Endothelial cell of umbilical vein (primary cell): ENCODE data around the gene LIN54. TPM values are rescaled to one million over a fixed set of nuclear protein-coding genes. Genes with fewer than 3 reads are reported as not detected.
A peak's percentile ranks its signal among the peaks of the same experiment; 100 is the strongest.

Source experiments
- BruUV-seq: library from RNA; stranded (reverse); fragments of 400-500 nt; replicated peaks from 2 replicates; lab custom pipeline; 2021; lab: Mats Ljungman, UMichigan
- CTCF ChIA-PET: fragments of 300-600, 350-600 bp; sonication (Branson Sonifier 250); formaldehyde crosslinking; loops from one replicate; lab custom pipeline; 2021; ENCODE audit warnings: antibody characterized with exemption, inconsistent platforms; lab: Charles Lee
- POLR2A ChIA-PET: fragments of 300-600, 350-600 bp; sonication (Branson Sonifier 250); formaldehyde crosslinking; loops from one replicate; lab custom pipeline; 2021; ENCODE audit warnings: antibody characterized with exemption, inconsistent platforms; lab: Charles Lee
- DNase-seq: peaks from one replicate; pipeline ENCODE4 v3.0.0-alpha.2; 2011; ENCODE audit warnings: low read depth, low spot score
- FAIRE-seq: peaks from 2 replicates; lab custom pipeline; 2011; peaks lifted over from hg19 to GRCh38; lab: Jason Lieb, UNC
- H2AFZ ChIP-seq: 2 replicates; pipeline ENCODE4 v1.6.0; 2012; ENCODE audit warnings: low read depth, low read length, control low read depth, inconsistent platforms
- H3K27ac ChIP-seq: 2 replicates; pipeline ENCODE4 v1.5.1; 2011; ENCODE audit warnings: low read depth, mild to moderate bottlenecking, control low read depth, low read length, moderate library complexity; ENCODE audit not compliant: insufficient read depth
- H3K27me3 ChIP-seq, 2 experiments: 2 replicates each; pipeline versions ENCODE4 v1.6.0 to v1.6.1; 2011; ENCODE audit warnings: low read length in 2 of 2, mixed read lengths in 1 of 2; ENCODE audit not compliant: control insufficient read depth in 2 of 2, insufficient read depth in 2 of 2
- H3K36me3 ChIP-seq, 2 experiments: 2 replicates in 1 of 2; 3 replicates in 1 of 2; pipeline ENCODE4 v1.5.1; 2011; ENCODE audit warnings: low read length in 2 of 2, mild to moderate bottlenecking in 1 of 2, moderate library complexity in 1 of 2; ENCODE audit not compliant: control insufficient read depth in 2 of 2, insufficient read depth in 2 of 2; ENCODE audit errors: extremely low read depth in 1 of 2
- H3K4me1 ChIP-seq: 3 replicates; pipeline ENCODE4 v1.5.1; 2011; ENCODE audit warnings: mild to moderate bottlenecking, low read length; ENCODE audit not compliant: control insufficient read depth, insufficient read depth; ENCODE audit errors: extremely low read depth
- H3K4me2 ChIP-seq: 2 replicates; pipeline ENCODE4 v1.6.1; 2011; ENCODE audit warnings: low read length, control low read depth, mixed read lengths; ENCODE audit not compliant: insufficient read depth
- H3K4me3 ChIP-seq, 3 experiments: fragments of 200-600 bp in 1 of 3; sonication (generic), shearing (Covaris generic) in 1 of 3; replicated peaks in 1 of 3; 2 replicates each; pipeline ENCODE4 v1.5.1; 2011 to 2016; ENCODE audit warnings: control low read depth in 3 of 3, low read length in 3 of 3, mild to moderate bottlenecking in 2 of 3, inconsistent platforms in 1 of 3, low read depth in 1 of 3, moderate library complexity in 1 of 3; ENCODE audit not compliant: insufficient read depth in 1 of 3
- H3K79me2 ChIP-seq: 2 replicates; pipeline ENCODE4 v1.6.0; 2012; ENCODE audit warnings: low read length, inconsistent platforms; ENCODE audit not compliant: control insufficient read depth, insufficient read depth
- H3K9ac ChIP-seq: replicated peaks from 2 replicates; pipeline ENCODE3; 2011; ENCODE audit warnings: low read length, control low read depth; ENCODE audit not compliant: insufficient read depth; ENCODE audit errors: extremely low read depth
- H3K9me1 ChIP-seq: replicated peaks from 3 replicates; pipeline ENCODE4 v1.6.0; 2011; ENCODE audit warnings: mild to moderate bottlenecking, low read length; ENCODE audit not compliant: control insufficient read depth, insufficient read depth; ENCODE audit errors: extremely low read depth
- H3K9me3 ChIP-seq: replicated peaks from 2 replicates; pipeline ENCODE4 v1.5.1; 2012; ENCODE audit warnings: low read length, inconsistent platforms; ENCODE audit not compliant: control insufficient read depth, insufficient read depth
- H4K20me1 ChIP-seq: replicated peaks from 2 replicates; pipeline ENCODE3; 2011; ENCODE audit warnings: mild to moderate bottlenecking, low read length; ENCODE audit not compliant: control insufficient read depth, insufficient read depth; ENCODE audit errors: extremely low read depth
- CTCF ChIP-seq, 2 donors: IDR thresholded peaks; 1 replicate in 1 of 2; 2 replicates in 1 of 2; pipeline ENCODE4 v1.5.1; 2011; ENCODE audit warnings: low read length in 2 of 2, mild to moderate bottlenecking in 2 of 2, moderate library complexity in 2 of 2, control low read depth in 1 of 2, inconsistent platforms in 1 of 2, low read depth in 1 of 2; ENCODE audit not compliant: insufficient read depth in 1 of 2; ENCODE audit errors: extremely low read depth in 1 of 2
- EZH2 ChIP-seq: IDR thresholded peaks from 2 replicates; pipeline ENCODE4 v1.6.1; 2012; ENCODE audit warnings: borderline replicate concordance, low read depth, mild to moderate bottlenecking, moderate library complexity, low read length, inconsistent platforms; ENCODE audit not compliant: severe bottlenecking
- FOS ChIP-seq: IDR thresholded peaks from 2 replicates; pipeline ENCODE4 v1.6.1; 2011; ENCODE audit warnings: mild to moderate bottlenecking, low read length, moderate library complexity, borderline replicate concordance; ENCODE audit not compliant: insufficient read depth
- GATA2 ChIP-seq: IDR thresholded peaks from 2 replicates; pipeline ENCODE4 v1.7.0; 2011; ENCODE audit warnings: low read depth, mild to moderate bottlenecking, moderate library complexity, mixed read lengths, low read length; ENCODE audit not compliant: insufficient read length, insufficient read depth
- JUN ChIP-seq: IDR thresholded peaks from 2 replicates; pipeline ENCODE4 v1.6.1; 2011; ENCODE audit warnings: borderline replicate concordance, low read depth; ENCODE audit not compliant: insufficient read length, insufficient read depth
- MYC ChIP-seq: IDR thresholded peaks from one replicate; pipeline ENCODE4 v1.6.1; 2011; ENCODE audit warnings: mild to moderate bottlenecking, low read depth, low read length
- POLR2A ChIP-seq: IDR thresholded peaks from 2 replicates; pipeline ENCODE4 v1.6.1; 2012; ENCODE audit warnings: low read depth, mild to moderate bottlenecking, control low read depth, low read length
- POLR2AphosphoS5 ChIP-seq: IDR thresholded peaks from 2 replicates; pipeline ENCODE4 v1.6.1; 2012; ENCODE audit warnings: low read depth, mild to moderate bottlenecking, control low read depth, low read length, moderate library complexity; ENCODE audit not compliant: insufficient read depth
- dilution Hi-C: fragments of 300-500 bp; cut with MboI; formaldehyde crosslinking; loops from one replicate; pipeline ENCODE4 v1.15.0; 2019; ENCODE audit warnings: low sequenced_read_pairs; ENCODE audit not compliant: extremely low pct_ligation_motif_present
- intact Hi-C: fragments of 100-400 bp; cut with micrococcal nuclease; formaldehyde crosslinking; loops from one replicate; pipeline ENCODE4 v1.10.0; 2022
- polyA plus RNA-seq, 4 experiments: library from polyadenylated mRNA; depleted of rRNA in 3 of 4; stranded (reverse) in 3 of 4; unstranded in 1 of 4; fragments of >200 nt; gene quantifications; 2 replicates each; pipeline versions ENCODE4 v1.2.1 to v1.2.3, GENCODE V29; 2011 to 2012; ENCODE audit warnings: missing spikeins in 1 of 4
- total RNA-seq: library from RNA; stranded (reverse); gene quantifications from 2 replicates; pipeline ENCODE4 v1.2.3, GENCODE V29; 2021
- TF ChIP-seq, protein P1 (sequence below): IDR thresholded peaks from 2 replicates; pipeline ENCODE4 v1.6.1; 2011; ENCODE audit not compliant: insufficient read depth, insufficient read length

LIN54 gene
- total and polyA plus RNA-seq, 2 donors (not counting 3 experiments of a cell fraction or from before 2014, with no cell fraction given): 6.2 to 15.7 TPM

DNA sequence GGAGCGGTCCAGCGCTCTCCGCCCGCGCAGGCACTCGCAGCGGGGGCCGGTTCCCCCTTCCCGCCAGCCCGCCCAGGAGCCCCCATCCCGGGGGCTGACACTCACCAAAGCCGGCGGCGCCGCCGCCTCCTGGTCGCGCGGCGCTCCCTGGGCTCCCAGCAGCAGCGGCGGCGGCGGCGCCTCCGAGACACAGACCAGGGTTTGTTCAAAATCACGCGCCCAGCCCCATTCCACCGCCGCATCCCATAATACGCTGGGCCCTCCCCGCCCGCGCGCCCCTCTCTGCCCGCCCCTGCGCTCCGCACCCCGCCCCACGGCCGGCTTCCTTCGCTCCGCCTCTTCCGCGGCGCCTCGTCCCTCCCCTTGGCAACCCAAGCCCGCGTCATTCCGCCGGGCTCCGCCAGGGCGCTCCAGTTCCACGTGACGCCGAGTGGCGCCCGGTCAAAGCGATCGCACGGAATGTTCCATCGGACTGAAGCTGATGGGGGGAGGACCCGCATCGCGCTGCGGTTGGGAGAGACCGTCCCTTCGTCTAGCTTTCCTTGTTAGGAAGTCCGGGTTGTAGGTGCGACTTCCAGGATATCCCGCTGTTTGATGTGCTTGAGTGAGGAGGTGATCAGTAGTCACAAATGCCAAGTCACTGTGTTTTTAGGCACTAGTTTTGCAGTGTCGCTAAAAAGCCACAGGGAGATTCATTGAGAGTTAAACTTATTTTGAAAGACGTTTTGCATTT, 2.2 kb upstream of the LIN54 start:
- CTCF ChIA-PET: interaction anchor here (0.6 to 3.1 kb wide), 20 partner anchors 10 to 272 kb away, joined by 3 to 32 read pairs (median 4); partner anchors contain the start of genes COPS4 and COQ2
- intact Hi-C loops: loop anchor here (1.0 to 5.0 kb wide), 9 partner anchors 21 to 581 kb away; partner anchors contain the start of genes ENOPH1, HNRNPDL, SEC31A and THAP9

More for the DNA sequence above, 2.2 kb upstream of the LIN54 start:
- Histone ChIP-seq H2AFZ (peak overlapping the region; percentile 85), H3K9ac (peak overlapping the region; percentile 80), H4K20me1 (no peaks in the 10 kb centered on the region), H3K36me3 (no peaks in the 10 kb centered on the region), H3K4me3 (peak overlapping the region; percentile 80 to 97 (median 83)), H3K79me2 (peaks cover 35% of the 10 kb centered on the region), H3K4me1 (peaks cover 19% of the 10 kb centered on the region), H3K27me3 (no peaks in the 10 kb centered on the region), H3K9me1 (no peaks in the 10 kb centered on the region), H3K4me2 (peak overlapping the region; percentile 85), H3K27ac (peak overlapping the region; percentile 71), H3K9me3 (no peaks in the 10 kb centered on the region)
- dilution Hi-C loops: no loop called here
- DNase-seq: peak; percentile 99
- POLR2A ChIA-PET: interaction anchor here (0.9 to 2.3 kb wide), 2 partner anchors 18 to 22 kb away, joined by 3 to 13 read pairs; partner anchors contain the start of gene COPS4
- TF ChIP-seq GATA2 (no peak), JUN (no peak), POLR2AphosphoS5 (peak; percentile 72), MYC (peak; percentile 68), FOS (peak; percentile 14), POLR2A (peak; percentile 37), CTCF (IDR thresholded peaks at IDR 0.05; ENCODE audit: extremely low read depth in 1 of 2, insufficient read depth in 1 of 2, low read depth in 1 of 2, low read length in 2 of 2) (peak; percentile 39 to 70), EZH2 (no peak)
- TF ChIP-seq, protein P1, sequence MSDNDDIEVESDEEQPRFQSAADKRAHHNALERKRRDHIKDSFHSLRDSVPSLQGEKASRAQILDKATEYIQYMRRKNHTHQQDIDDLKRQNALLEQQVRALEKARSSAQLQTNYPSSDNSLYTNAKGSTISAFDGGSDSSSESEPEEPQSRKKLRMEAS: peak; percentile 94
- peak; percentile 96 for FAIRE-seq
- no TSS peak for BruUV-seq
